A549 treated with AZD9567 at 1 μM for 4 hours (cell line): ENCODE data around the gene PSORS1C2. TPM values are rescaled to one million over a fixed set of nuclear protein-coding genes. Genes with fewer than 3 reads are reported as not detected.

Experiments
- total RNA-seq: library from RNA; stranded (reverse); fragments of 200-300 nt; extraction: Qiagen RNA extraction; gene quantifications from 5 replicates; pipeline ENCODE4 v1.2.3, GENCODE V29; 2022; ENCODE audit not compliant: insufficient read depth

PSORS1C2 gene
- total RNA-seq: not detected in 5 replicates

GRCh38 chr6:31138982-31139381 lies at the start of gene PSORS1C2:
PSORS1C2 (minus strand) TSS chr6:31139066; CDS start chr6:31139026, 40 bp downstream.

GRCh38 chr6:31170600-31170881 lies 31.7 kb upstream of the PSORS1C2 start, which contains the start of gene POU5F1:
POU5F1 (minus strand) TSS chr6:31170682; CDS start chr6:31170620, 62 bp downstream.

GRCh38 chr6:31158140-31158862 lies 19.4 kb upstream of the PSORS1C2 start, which contains the start of gene TCF19:
TCF19 (plus strand) TSS chr6:31158589; CDS start chr6:31159470, 881 bp downstream.

GRCh38 chr6:31157513-31158139 lies 18.8 kb upstream of the PSORS1C2 start, which contains the start of gene CCHCR1:
CCHCR1 (minus strand) TSS chr6:31157802; CDS start chr6:31157600, 202 bp downstream.

GRCh38 chr6:31120151-31120915 lies 18.5 kb downstream of the PSORS1C2 start, which contains the start of gene CDSN:
CDSN (minus strand) TSS chr6:31120446; CDS start chr6:31120419, 27 bp downstream.

GRCh38 chr6:31114541-31114878 lies 24.4 kb downstream of the PSORS1C2 start, which contains the start of gene PSORS1C1:
PSORS1C1 (plus strand) TSS chr6:31114800; CDS start chr6:31129633, 14,833 bp downstream.

GRCh38 chr6:31112478-31112877 lies 26.4 kb downstream of the PSORS1C2 start, which contains the start of gene C6orf15:
C6orf15 (minus strand) TSS chr6:31112575; CDS start chr6:31112555, 20 bp downstream.

Other genes with a start within 250 kb of the PSORS1C2 start
- 15.7 to 20.4 TPM (median 19.1 TPM) in 5 replicates for gene GTF2H4, start 230.9 kb downstream of the PSORS1C2 start, total RNA-seq
- gene VARS2, start 224.8 kb downstream of the PSORS1C2 start, total RNA-seq: 9.0 to 14.5 TPM (median 13.3 TPM) in 5 replicates
- gene SFTA2, start 206.9 kb downstream of the PSORS1C2 start, total RNA-seq: not detected in 5 replicates
- gene MUCL3, start 198.1 kb downstream of the PSORS1C2 start, total RNA-seq: 0.03 to 0.06 TPM (median 0.05 TPM) in 4 of 5 replicates, not detected in the other
- not detected in 5 replicates for gene MUC21, start 155.3 kb downstream of the PSORS1C2 start, total RNA-seq
- gene MUC22, start 128.6 kb downstream of the PSORS1C2 start, total RNA-seq: 0.01 to 0.02 TPM in 2 of 5 replicates, not detected in the others
- gene C6orf15, start 26.5 kb downstream of the PSORS1C2 start, total RNA-seq: not detected in 5 replicates
- gene PSORS1C1, start 24.3 kb downstream of the PSORS1C2 start, total RNA-seq: 3.5 to 6.1 TPM (median 4.7 TPM) in 4 of 5 replicates, not detected in the other
- gene CDSN, start 18.6 kb downstream of the PSORS1C2 start, total RNA-seq: 0.02 to 0.05 TPM (median 0.05 TPM) in 3 of 5 replicates, not detected in the others
- gene CCHCR1, start 18.7 kb upstream of the PSORS1C2 start, total RNA-seq: 6.7 to 9.0 TPM (median 6.9 TPM) in 5 replicates
- 11.8 to 14.9 TPM (median 14.5 TPM) in 5 replicates for gene TCF19, start 19.5 kb upstream of the PSORS1C2 start, total RNA-seq
- gene POU5F1, start 31.6 kb upstream of the PSORS1C2 start, total RNA-seq: 8.0 to 13.8 TPM (median 10.5 TPM) in 5 replicates
- 42.8 to 57.6 TPM (median 53.4 TPM) in 5 replicates for gene HLA-C, start 133.0 kb upstream of the PSORS1C2 start, total RNA-seq
- gene HLA-B, start 218.1 kb upstream of the PSORS1C2 start, total RNA-seq: 26.6 to 30.8 TPM (median 28.4 TPM) in 5 replicates